ENCODE measurements around the gene CLIP4.

GRCh38 chr2:29113891-29114321 lies 1.3 kb upstream of the CLIP4 start:
- TF ChIP-seq POLR2AphosphoS5 (IDR thresholded peaks at IDR 0.05; ENCODE audit: low read depth) (no peak), CTCF (conservative IDR thresholded peaks at IDR 0.05; ENCODE audit: low read depth in 2 of 2) (no peak), EZH2phosphoT487 (IDR thresholded peaks at IDR 0.05; ENCODE audit: unreplicated experiment) (no peak), STAT1 (IDR thresholded peaks at IDR 0.05; ENCODE audit: unreplicated experiment) (no peak), JUNB (IDR thresholded peaks at IDR 0.05; ENCODE audit: unreplicated experiment) (no peak)
